Astrocyte (in vitro differentiated cells and primary cell): ENCODE measurements around the gene KCTD15. TPM values are rescaled to one million over a fixed set of nuclear protein-coding genes. Genes with fewer than 3 reads are reported as not detected.

ENCODE experiments used
- DNase-seq: peaks from one replicate; pipeline ENCODE4 v3.0.0-alpha.2; 2010; ENCODE audit warnings: low read depth
- FAIRE-seq: peaks from 2 replicates; lab custom pipeline; 2011; peaks lifted over from hg19 to GRCh38; lab: Jason Lieb, UNC
- H2AFZ ChIP-seq: 2 replicates; pipeline ENCODE4 v1.6.0; 2012; ENCODE audit warnings: low read depth, low read length, inconsistent platforms
- H3K27ac ChIP-seq: 2 replicates; pipeline ENCODE4 v1.5.1; 2011; ENCODE audit warnings: low read depth, low read length, inconsistent platforms
- H3K27me3 ChIP-seq: 2 replicates; pipeline ENCODE4 v1.6.0; 2011; ENCODE audit warnings: low read length, inconsistent platforms; ENCODE audit not compliant: insufficient read depth
- H3K36me3 ChIP-seq: 2 replicates; pipeline ENCODE4 v1.5.1; 2011; ENCODE audit warnings: low read length, inconsistent platforms; ENCODE audit not compliant: insufficient read depth
- H3K4me1 ChIP-seq: 2 replicates; pipeline ENCODE4 v1.5.1; 2011; ENCODE audit warnings: low read length, inconsistent platforms; ENCODE audit not compliant: insufficient read depth
- H3K4me2 ChIP-seq: 2 replicates; pipeline ENCODE4 v1.6.0; 2012; ENCODE audit warnings: low read length, inconsistent platforms
- H3K4me3 ChIP-seq: 2 replicates; pipeline ENCODE4 v1.5.1; 2011; ENCODE audit warnings: low read depth, mild to moderate bottlenecking, low read length, inconsistent platforms; ENCODE audit not compliant: insufficient read depth
- H3K79me2 ChIP-seq: 2 replicates; pipeline ENCODE4 v1.6.0; 2012; ENCODE audit warnings: mild to moderate bottlenecking, low read length, inconsistent platforms; ENCODE audit not compliant: insufficient read depth
- H3K9ac ChIP-seq: 2 replicates; pipeline ENCODE4 v1.6.0; 2012; ENCODE audit warnings: mild to moderate bottlenecking, low read length, inconsistent platforms
- H3K9me3 ChIP-seq: 2 replicates; pipeline ENCODE4 v1.5.1; 2012; ENCODE audit warnings: low read depth, mild to moderate bottlenecking, low read length, inconsistent platforms; ENCODE audit not compliant: insufficient read depth
- H4K20me1 ChIP-seq: 2 replicates; pipeline ENCODE4 v1.6.0; 2012; ENCODE audit warnings: low read length, inconsistent platforms; ENCODE audit not compliant: insufficient read depth
- H3K27ac Mint-ChIP-seq: one replicate; pipeline ENCODE4 v1.8.0; 2021; ENCODE audit warnings: mild to moderate bottlenecking, mixed read lengths; ENCODE audit not compliant: unreplicated experiment
- H3K27me3 Mint-ChIP-seq: one replicate; pipeline ENCODE4 v1.8.0; 2021; ENCODE audit warnings: low read depth, mixed read lengths; ENCODE audit not compliant: unreplicated experiment
- H3K36me3 Mint-ChIP-seq: one replicate; pipeline ENCODE4 v1.8.0; 2021; ENCODE audit warnings: low read depth, mixed read lengths; ENCODE audit not compliant: unreplicated experiment
- H3K4me1 Mint-ChIP-seq: one replicate; pipeline ENCODE4 v1.8.0; 2021; ENCODE audit warnings: low read depth, mixed read lengths; ENCODE audit not compliant: unreplicated experiment
- H3K4me3 Mint-ChIP-seq: one replicate; pipeline ENCODE4 v1.8.0; 2021; ENCODE audit warnings: mild to moderate bottlenecking, moderate library complexity, mixed read lengths; ENCODE audit not compliant: unreplicated experiment
- H3K9me3 Mint-ChIP-seq: one replicate; pipeline ENCODE4 v1.8.0; 2021; ENCODE audit warnings: mild to moderate bottlenecking, mixed read lengths; ENCODE audit not compliant: unreplicated experiment
- CTCF ChIP-seq: IDR thresholded peaks from 2 replicates; pipeline ENCODE4 v1.5.1; 2011; ENCODE audit warnings: low read depth, mild to moderate bottlenecking, inconsistent platforms, low read length, moderate library complexity; ENCODE audit not compliant: insufficient read depth
- EZH2 ChIP-seq: IDR thresholded peaks from 2 replicates; pipeline ENCODE4 v1.6.1; 2012; ENCODE audit warnings: mild to moderate bottlenecking, low read length, inconsistent platforms; ENCODE audit not compliant: insufficient read depth
- total RNA-seq: library from RNA; stranded (reverse); gene quantifications from 2 replicates; pipeline ENCODE4 v1.2.1, GENCODE V29; 2021

Gene KCTD15
- total RNA-seq, 1 donor from 2014 or later: 43.3 TPM

- Mint-ChIP-seq H3K36me3 (peaks cover 18% of the 10 kb centered on the region), H3K27me3 (peaks cover 7% of the 10 kb centered on the region), H3K4me1 (peaks cover 16% of the 10 kb centered on the region), H3K4me3 (no peak overlapping the region), H3K27ac (no peak overlapping the region), H3K9me3 (no peaks in the 10 kb centered on the region)
- Histone ChIP-seq H3K79me2 (no peaks in the 10 kb centered on the region), H3K4me3 (no peak overlapping the region), H3K36me3 (peaks cover 8% of the 10 kb centered on the region), H3K27ac (no peak overlapping the region), H4K20me1 (peaks cover 31% of the 10 kb centered on the region), H3K9ac (no peak overlapping the region), H3K4me2 (no peak overlapping the region), H3K27me3 (no peaks in the 10 kb centered on the region), H3K4me1 (peaks cover 1% of the 10 kb centered on the region), H2AFZ (no peak overlapping the region), H3K9me3 (no peaks in the 10 kb centered on the region)
- TF ChIP-seq CTCF (no peak), EZH2 (no peak)
- FAIRE-seq: no peak
- no peak for DNase-seq
Observed at GRCh38 chr19:33814181-33815165, 17.8 kb downstream of the KCTD15 start.

- H3K4me2 ChIP-seq: no peak overlapping the region
- no peaks in the 10 kb centered on the region for H3K27me3 ChIP-seq
- H2AFZ ChIP-seq: no peak overlapping the region
- DNase-seq: peak; percentile 37
- H3K27ac Mint-ChIP-seq: no peak overlapping the region
- no peak overlapping the region for H3K4me3 Mint-ChIP-seq
- H3K9ac ChIP-seq: no peak overlapping the region
- H3K36me3 ChIP-seq: peaks cover 8% of the 10 kb centered on the region
- peaks cover 17% of the 10 kb centered on the region for H3K4me1 Mint-ChIP-seq
- H3K27me3 Mint-ChIP-seq: peaks cover 8% of the 10 kb centered on the region
- peaks cover 23% of the 10 kb centered on the region for H4K20me1 ChIP-seq
- no peaks in the 10 kb centered on the region for H3K9me3 ChIP-seq
- peaks cover 13% of the 10 kb centered on the region for H3K36me3 Mint-ChIP-seq
- H3K9me3 Mint-ChIP-seq: no peaks in the 10 kb centered on the region
- no peak overlapping the region for H3K4me3 ChIP-seq
- H3K4me1 ChIP-seq: peaks cover 13% of the 10 kb centered on the region
- no peak overlapping the region for H3K27ac ChIP-seq
- H3K79me2 ChIP-seq: no peaks in the 10 kb centered on the region
- no peak for TF ChIP-seq EZH2
- no peak for TF ChIP-seq CTCF
- no peak for FAIRE-seq
Observed at GRCh38 chr19:33815380-33816340, 19.0 kb downstream of the KCTD15 start.
